Psoas muscle (tissue), 8 donors: Measurements from ENCODE around the gene TMPRSS5. TPM values are rescaled to one million over a fixed set of nuclear protein-coding genes. Genes with fewer than 3 reads are reported as not detected.

Experiments
- ATAC-seq, 4 donors: fragments of 200-7000 bp; cut with Tn5 transposase; one replicate each; pipeline ENCODE4 v1.9.1; 2020; ENCODE audit warnings: moderate library complexity in 3 of 4, mild to moderate bottlenecking in 2 of 4
- DNase-seq, 2 donors: peaks; one replicate each; pipeline ENCODE4 v3.0.0-alpha.2; 2020
- H3K27ac ChIP-seq: fragments of 200-600 bp; one replicate; pipeline ENCODE4 v1.8.0; 2022
- H3K27me3 ChIP-seq, 3 donors: fragments of 200-600 bp in 1 of 3; one replicate each; pipeline versions ENCODE4 v1.6.1 to v1.8.0; 2013 to 2022; ENCODE audit warnings: low read length in 2 of 3, mild to moderate bottlenecking in 2 of 3, moderate library complexity in 1 of 3; ENCODE audit not compliant: insufficient read depth in 3 of 3
- H3K36me3 ChIP-seq, 2 donors: fragments of 200-600 bp in 1 of 2; one replicate each; pipeline versions ENCODE4 v1.6.1 to v1.8.0; 2013 to 2022; ENCODE audit warnings: low read depth in 1 of 2, mild to moderate bottlenecking in 1 of 2, moderate library complexity in 1 of 2; ENCODE audit not compliant: insufficient read depth in 1 of 2
- H3K4me1 ChIP-seq: fragments of 200-600 bp; one replicate; pipeline ENCODE4 v1.8.0; 2022
- H3K4me3 ChIP-seq: fragments of 200-600 bp; one replicate; pipeline ENCODE4 v1.8.0; 2022; ENCODE audit warnings: mild to moderate bottlenecking
- H3K9me3 ChIP-seq: fragments of 200-600 bp; one replicate; pipeline ENCODE4 v1.8.0; 2022
- WGBS, 3 donors: extraction: QIAGEN DNeasy Blood & Tissue Kit; methylation state at CpG; one replicate each; pipeline versions ENCODE4 v1.1.6 to v1.1.7; 2013; 5-methylcytosine and 5-hydroxymethylcytosine counted together
- intact Hi-C, 2 donors: fragments of 100-400 bp; cut with DNase I; formaldehyde crosslinking; loops; one replicate each; pipeline versions ENCODE4 v1.11.0 to v1.14.2; 2022
- polyA plus RNA-seq, 3 donors: library from polyadenylated mRNA; stranded (reverse); fragments of 200-250 nt; gene quantifications; one replicate each; pipeline ENCODE4 v1.2.3, GENCODE V29; 2013
- total RNA-seq, 4 donors: library from RNA; stranded (reverse); fragmentation: NEBNext Ultra II Directional in 2 of 4; extraction: Animal tissue kit (Norgen Biotek cat#: 25700) in 2 of 4; gene quantifications; one replicate each; pipeline versions ENCODE4 v1.2.1 to v1.2.4, GENCODE V29; 2021 to 2023
- TF ChIP-seq, protein P1 (sequence below): fragments of 200-600 bp; IDR thresholded peaks from one replicate; pipeline ENCODE4 v1.8.0; 2022; ENCODE audit warnings: antibody characterized with exemption
- donor health status: healthy with polysubstance abuse.
- donor health status: DM: no; HTN: no; CAD: no; lungs with moderate emphysema.
- donor health status: Bipolar disorder and iron deficiency.
- donor health status: healthy.
- donor health status: DM: yes; HTN: yes; CAD: no.
- donor health status: DM: no; HTN: no; CAD: no.
- donor health status: DM: no; HTN: no; CAD: no.
- donor health status: DM: yes; HTN: yes; CAD: no.

TMPRSS5 gene
- total and polyA plus RNA-seq, 7 donors, result 0.36 to 1.4 (median 0.73) TPM

- no peaks in the 10 kb centered on the region for H3K4me1 ChIP-seq
- no peak for ATAC-seq
- no peaks in the 10 kb centered on the region for H3K9me3 ChIP-seq
- no peak overlapping the region for H3K27ac ChIP-seq
- H3K36me3 ChIP-seq, result peaks cover 0 to 26% of the 10 kb centered on the region in 2 donors
- no peaks in the 10 kb centered on the region for H3K27me3 ChIP-seq
- TF ChIP-seq, protein P1, sequence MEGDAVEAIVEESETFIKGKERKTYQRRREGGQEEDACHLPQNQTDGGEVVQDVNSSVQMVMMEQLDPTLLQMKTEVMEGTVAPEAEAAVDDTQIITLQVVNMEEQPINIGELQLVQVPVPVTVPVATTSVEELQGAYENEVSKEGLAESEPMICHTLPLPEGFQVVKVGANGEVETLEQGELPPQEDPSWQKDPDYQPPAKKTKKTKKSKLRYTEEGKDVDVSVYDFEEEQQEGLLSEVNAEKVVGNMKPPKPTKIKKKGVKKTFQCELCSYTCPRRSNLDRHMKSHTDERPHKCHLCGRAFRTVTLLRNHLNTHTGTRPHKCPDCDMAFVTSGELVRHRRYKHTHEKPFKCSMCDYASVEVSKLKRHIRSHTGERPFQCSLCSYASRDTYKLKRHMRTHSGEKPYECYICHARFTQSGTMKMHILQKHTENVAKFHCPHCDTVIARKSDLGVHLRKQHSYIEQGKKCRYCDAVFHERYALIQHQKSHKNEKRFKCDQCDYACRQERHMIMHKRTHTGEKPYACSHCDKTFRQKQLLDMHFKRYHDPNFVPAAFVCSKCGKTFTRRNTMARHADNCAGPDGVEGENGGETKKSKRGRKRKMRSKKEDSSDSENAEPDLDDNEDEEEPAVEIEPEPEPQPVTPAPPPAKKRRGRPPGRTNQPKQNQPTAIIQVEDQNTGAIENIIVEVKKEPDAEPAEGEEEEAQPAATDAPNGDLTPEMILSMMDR, result no peak
- 95 to 100% (median 96%) methylated on average over 5 of the region's 5 CpGs for WGBS, 3 donors
- intact Hi-C loops, result no loop called here
- DNase-seq, result no peak
- H3K4me3 ChIP-seq, result no peak overlapping the region
These were observed 9.0 kb downstream of the TMPRSS5 start for GRCh38 chr11:113697111-113697510.

GRCh38 chr11:113695207-113695606 lies 10.9 kb downstream of the TMPRSS5 start:
- H3K4me3 ChIP-seq, result no peak overlapping the region
- H3K9me3 ChIP-seq, result no peaks in the 10 kb centered on the region
- TF ChIP-seq, protein P1, result no peak
- no peak for ATAC-seq
- WGBS, 3 donors, result 94 to 96% (median 94%) methylated on average over 4 of the region's 4 CpGs
- peaks cover 0 to 26% of the 10 kb centered on the region in 2 donors for H3K36me3 ChIP-seq
- intact Hi-C loops, result no loop called here
- no peaks in the 10 kb centered on the region for H3K27me3 ChIP-seq
- no peak overlapping the region for H3K27ac ChIP-seq
- DNase-seq, result no peak
- no peaks in the 10 kb centered on the region for H3K4me1 ChIP-seq

DNA sequence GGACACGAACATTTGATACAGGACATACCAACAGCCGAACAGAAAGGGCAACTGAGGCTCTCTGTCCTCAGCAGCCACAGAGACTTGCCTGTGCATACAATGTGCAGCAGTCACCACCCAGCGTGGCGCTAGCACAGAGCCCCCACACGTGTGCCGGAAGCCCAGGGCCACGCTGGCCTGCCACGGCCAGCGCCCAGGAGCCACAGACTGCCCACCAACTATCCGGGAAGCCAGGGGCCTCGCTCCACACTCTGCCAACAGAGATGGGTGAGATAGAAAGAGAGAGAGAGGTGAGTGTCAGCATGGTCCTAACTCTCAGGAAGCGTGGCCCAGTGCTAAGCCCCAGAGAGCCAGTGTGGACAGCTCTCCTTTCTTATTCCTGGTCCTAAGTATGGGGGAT lies 11.7 kb downstream of the TMPRSS5 start:
- 95 to 97% (median 96%) methylated on average over 12 of the region's 12 CpGs for WGBS, 3 donors

GRCh38 chr11:113693030-113693429 lies 13.1 kb downstream of the TMPRSS5 start:
- Histone ChIP-seq H3K27ac (no peak overlapping the region), H3K9me3 (no peaks in the 10 kb centered on the region), H3K36me3 (peaks cover 0 to 26% of the 10 kb centered on the region in 2 donors), H3K4me3 (no peak overlapping the region), H3K27me3 (no peaks in the 10 kb centered on the region), H3K4me1 (no peaks in the 10 kb centered on the region)
- DNase-seq, result no peak
- intact Hi-C loops, result no loop called here
- no peak for ATAC-seq
- 90 to 92% (median 91%) methylated on average over 12 to 13 of the region's 13 CpGs for WGBS, 3 donors
- TF ChIP-seq, protein P1, result no peak

More for the DNA sequence above, 11.7 kb downstream of the TMPRSS5 start:
- intact Hi-C loops, result no loop called here
- Histone ChIP-seq H3K27me3 (no peaks in the 10 kb centered on the region), H3K4me1 (no peaks in the 10 kb centered on the region), H3K9me3 (no peaks in the 10 kb centered on the region), H3K36me3 (peaks cover 0 to 26% of the 10 kb centered on the region in 2 donors), H3K27ac (no peak overlapping the region), H3K4me3 (no peak overlapping the region)
- ATAC-seq (no peak), DNase-seq (no peak)
- TF ChIP-seq, protein P1, result no peak
